Measurements from ENCODE around the gene MACIR.

MACIR gene

GRCh38 chr5:103245761-103246160 is 12.8 kb upstream of the MACIR start:
- DNase-seq (ENCODE audit: low read depth), result no peak

DNA sequence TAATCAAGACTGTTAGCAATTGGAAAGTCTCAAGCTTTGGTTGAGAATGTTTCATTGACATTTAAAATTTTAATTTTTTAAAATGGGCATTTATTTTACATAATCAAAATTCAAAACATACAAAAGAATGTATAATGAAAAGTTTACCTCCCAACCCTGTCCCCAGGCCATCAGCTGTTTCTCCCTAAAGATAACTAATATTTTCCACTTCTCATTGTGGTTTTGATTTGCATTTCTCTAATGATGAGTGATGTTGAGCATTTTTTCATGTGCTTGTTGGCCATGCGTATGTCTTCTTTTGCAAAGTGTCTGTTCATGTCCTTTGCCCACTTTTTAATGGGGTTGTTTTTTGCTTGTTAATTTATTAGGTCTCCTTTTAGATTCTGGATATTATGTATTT is 11.4 kb upstream of the MACIR start:
- DNase-seq (ENCODE audit: low read depth), result no peak

DNA sequence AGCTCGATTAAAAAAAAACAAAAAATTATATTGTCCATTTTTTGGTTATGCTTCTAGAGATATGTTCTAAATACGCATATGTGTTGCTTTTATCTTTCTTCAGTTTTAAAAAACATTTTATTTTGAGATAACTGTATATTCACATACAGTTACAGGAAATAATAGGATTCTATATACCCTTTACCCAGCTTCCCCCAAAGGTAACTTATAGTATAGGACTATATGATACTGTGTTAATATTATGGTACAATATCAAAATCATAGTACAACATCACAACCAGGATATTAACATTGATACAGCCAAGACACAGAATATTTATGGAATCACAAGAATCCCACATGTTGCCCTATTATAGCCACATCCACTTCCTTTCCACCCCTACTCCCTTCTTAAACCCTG is 9.5 kb upstream of the MACIR start:
- no peak for DNase-seq (ENCODE audit: low read depth)

DNA sequence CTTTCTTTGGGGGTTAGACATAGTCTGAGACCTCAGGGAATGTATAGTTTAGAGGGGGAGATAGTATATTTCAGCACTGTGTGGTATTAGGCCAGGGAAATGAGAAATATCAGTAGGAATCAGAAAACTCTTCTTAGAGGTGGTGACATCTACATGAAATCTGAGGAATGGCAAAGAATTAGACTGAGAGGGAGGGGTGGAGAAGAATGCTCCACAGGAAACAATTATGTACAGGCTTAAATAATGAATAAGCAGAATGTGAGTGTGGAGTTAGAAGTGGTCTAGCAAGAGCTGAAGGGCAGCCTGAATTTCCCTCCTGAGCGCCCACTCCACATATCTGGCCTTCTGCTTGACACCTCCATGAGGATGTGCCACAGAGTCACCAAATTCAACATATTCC is 3.6 kb upstream of the MACIR start:
- DNase-seq (ENCODE audit: low read depth), result no peak

DNA sequence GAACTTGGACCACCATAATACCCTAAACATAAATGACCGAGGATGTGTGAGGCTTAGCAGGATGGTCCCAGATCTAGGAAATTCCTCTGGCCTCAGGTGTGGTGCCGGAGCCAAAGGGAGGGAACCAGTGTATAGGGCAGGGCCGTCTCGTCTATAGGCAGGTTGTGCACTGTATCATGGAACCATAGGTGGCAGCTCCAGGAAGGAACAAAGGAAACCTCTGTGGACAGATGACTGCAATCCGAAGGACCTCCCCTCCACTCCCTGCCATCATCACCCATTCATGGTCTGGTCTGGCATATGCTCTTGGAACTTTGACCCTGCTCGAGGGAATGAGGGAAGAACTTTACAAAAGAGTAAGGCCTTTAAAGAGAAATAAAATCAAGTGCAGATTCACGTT is 2.9 kb upstream of the MACIR start:
- DNase-seq (ENCODE audit: low read depth), result no peak

DNA sequence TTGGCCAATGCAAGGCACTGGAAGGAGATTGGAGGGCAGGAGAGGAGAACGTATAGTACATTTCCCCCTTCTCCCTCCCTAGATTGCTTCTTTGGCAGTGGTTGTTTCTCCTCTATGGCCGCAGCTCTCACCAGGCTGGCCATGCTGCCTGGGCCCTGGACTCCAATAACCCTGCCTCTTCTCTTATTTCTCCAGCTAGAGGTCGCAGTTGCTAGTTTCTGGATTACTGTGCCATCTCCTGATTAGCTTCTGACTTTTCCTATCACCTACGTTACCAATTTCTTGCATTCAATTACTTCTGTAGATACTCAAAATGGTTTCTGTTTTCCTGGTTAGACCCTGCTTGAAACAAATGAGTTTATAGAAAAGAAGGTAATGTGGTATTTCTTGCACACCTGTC is 2.4 kb upstream of the MACIR start:
- no peak for DNase-seq (ENCODE audit: low read depth)

- DNase-seq (ENCODE audit: low read depth), result peak; percentile 7
These were observed 568 bp downstream of the MACIR start for GRCh38 chr5:103258957-103259704.

DNA sequence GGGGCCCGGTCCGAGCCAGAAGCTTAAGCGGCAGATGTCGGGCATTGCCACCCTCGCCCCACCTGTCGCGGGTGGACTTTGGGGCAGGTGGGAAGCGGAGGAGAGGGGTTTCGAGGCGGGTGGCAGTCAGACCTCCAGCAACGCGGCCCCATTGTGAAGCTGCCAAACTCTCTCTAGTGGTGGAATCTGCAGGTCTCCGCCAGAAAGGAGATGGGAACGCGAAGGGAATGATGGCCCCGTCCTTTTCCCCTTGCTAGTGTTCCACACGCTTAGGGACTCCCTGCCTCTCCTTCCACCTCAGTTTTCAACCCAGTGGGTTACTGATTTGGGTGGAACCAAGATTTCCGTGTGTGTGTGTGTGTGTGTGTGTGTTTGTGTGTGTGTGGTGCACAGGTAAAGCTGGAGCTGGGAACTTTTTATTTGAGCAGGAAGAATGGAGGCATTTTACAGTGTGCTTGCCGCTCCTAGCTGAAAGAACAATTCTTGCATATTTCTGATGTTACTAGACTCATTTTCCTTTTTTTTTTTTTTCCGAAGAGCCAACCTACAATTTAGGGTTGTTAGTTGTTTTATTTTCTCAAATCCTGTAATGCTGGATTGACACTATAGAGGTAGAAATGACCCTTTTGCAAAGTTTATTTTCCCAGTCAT is 1.3 kb downstream of the MACIR start:
- no peak for DNase-seq (ENCODE audit: low read depth)

DNA sequence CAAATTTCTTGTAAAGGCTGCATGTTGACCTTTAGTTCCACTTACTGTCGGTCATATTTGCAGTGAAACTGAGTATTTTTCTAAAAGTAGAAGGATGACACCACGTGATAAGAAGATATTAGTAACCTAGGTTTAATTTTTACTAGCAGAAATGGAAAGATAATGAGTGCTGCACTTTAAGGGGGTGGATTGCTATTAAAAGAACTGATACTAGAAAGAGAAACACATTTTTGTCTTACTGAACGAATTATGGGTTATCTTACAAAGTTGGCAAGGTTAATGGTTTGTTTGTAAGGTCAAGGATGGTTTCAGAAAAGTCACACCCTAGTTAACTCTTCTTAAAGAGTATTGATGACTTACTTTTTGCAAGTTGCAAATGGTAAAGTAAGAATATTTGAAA is 2.4 kb downstream of the MACIR start:
- DNase-seq (ENCODE audit: low read depth), result no peak

DNA sequence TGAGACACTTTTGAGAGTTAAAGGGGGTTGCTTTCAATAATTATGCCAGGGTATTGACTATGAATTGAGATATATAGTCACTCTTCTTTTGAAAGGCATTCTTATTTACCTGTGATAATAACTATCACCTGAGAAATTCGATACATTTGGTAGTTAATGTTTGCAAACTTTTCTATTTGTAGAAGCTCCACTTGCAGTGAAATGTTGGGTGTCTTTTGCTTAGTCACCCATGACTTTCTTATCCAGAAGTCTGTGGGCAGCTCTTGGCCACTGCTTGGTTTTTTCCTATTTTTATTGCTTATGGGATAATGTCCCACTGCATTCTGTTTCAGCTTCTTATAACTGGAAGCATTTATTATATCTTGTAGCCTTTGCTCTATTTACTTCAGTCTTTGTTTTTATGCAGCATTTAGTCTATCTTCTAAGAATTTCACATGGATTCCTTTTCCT is 3.9 kb downstream of the MACIR start:
- DNase-seq (ENCODE audit: low read depth), result no peak

GRCh38 chr5:103263054-103263453 is 4.5 kb downstream of the MACIR start:
- no peak for DNase-seq (ENCODE audit: low read depth)

GRCh38 chr5:103264508-103264907 is 5.9 kb downstream of the MACIR start:
- DNase-seq (ENCODE audit: low read depth), result no peak

DNA sequence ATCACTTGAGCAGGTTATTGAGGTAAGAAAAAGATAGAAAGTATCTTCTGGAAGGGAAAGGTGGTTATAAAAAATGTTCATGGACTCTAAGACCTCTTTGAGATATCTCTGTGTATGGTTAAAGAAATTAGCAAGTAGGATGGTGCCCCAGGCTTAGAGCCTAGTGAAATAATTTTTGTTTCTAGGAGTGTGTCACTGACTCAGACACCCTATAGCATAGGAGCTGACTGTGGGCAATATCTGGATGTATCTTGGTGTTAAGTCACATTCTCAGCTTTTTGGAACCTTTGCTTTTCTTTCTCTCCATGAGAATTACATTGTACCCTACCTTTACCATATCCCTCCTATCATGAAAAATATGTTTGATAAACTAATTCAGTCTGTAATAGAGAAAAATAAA is 12.0 kb downstream of the MACIR start:
- DNase-seq (ENCODE audit: low read depth), result no peak

DNA sequence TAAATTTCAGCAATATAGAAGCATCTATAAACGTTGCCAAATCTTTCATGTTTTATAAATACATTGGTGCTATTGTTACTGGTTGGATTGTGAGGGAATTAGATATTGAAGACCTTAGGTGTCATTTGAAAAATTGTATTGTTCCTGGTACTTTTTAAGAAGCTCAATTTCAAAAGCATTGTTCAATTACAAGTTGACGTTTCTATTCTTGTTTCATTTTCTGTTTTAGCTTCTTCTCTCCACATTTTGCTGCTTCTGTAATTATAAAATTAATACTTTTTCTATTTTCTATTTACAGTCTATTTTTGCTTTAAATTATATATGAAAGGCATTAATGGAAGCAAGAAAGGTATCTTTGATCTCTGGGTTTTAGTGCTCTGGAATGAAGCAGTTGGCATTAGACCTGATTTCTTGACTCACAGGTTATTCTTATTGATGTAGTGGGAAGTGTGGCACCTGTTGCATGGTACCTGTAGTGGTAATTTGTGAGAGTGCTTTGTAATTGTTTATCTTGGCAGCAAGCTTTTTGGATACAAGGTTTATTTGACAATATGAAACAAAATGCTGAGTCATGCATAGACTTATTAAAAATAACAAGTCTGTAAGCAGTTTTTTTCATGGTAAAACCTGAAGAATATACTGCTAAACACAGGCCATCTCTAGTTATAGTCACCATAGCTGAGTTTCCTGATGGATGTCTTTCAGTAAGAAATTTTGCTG is 13.2 kb downstream of the MACIR start:
- DNase-seq (ENCODE audit: low read depth), result no peak

DNA sequence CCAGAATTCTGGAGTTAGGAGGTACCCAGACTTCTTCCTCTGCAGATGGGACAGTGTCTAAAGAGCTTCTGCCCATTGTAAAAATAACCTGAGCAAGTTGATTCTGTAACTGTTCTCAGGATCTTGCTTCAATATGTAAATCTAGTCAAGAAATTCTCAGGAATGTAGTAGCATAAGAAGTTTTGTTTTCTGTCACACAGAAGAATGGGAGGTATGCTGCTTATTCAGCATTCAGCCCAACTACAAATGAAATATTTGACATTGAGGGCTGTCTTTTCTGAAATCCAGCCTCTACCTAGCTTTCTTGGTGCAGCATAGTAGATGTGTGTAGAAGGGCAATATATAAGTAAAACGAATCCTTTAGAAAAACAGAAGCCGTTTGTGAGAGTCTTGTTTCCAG is 13.8 kb downstream of the MACIR start:
- no peak for DNase-seq (ENCODE audit: low read depth)

GRCh38 chr5:103273952-103274351 is 15.4 kb downstream of the MACIR start:
- no peak for DNase-seq (ENCODE audit: low read depth)

DNA sequence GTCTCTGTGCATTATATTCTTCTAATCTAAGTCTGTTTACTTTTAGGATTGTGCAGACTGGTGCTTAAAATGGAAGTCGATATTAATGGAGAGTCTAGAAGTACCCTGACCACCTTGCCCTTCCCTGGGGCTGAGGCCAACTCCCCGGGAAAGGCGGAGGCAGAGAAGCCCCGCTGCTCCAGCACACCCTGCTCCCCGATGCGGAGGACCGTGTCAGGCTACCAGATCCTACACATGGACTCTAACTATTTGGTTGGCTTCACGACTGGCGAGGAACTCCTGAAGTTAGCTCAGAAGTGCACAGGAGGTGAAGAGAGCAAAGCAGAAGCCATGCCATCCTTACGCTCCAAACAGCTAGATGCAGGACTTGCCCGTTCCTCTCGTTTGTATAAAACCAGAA is 17.3 kb downstream of the MACIR start:
- no peak for DNase-seq (ENCODE audit: low read depth)

GRCh38 chr5:103280967-103281366 is 22.4 kb downstream of the MACIR start:
- DNase-seq (ENCODE audit: low read depth), result no peak

- no peak for DNase-seq (ENCODE audit: low read depth)
These were observed 24.6 kb downstream of the MACIR start for GRCh38 chr5:103283120-103283519.

DNA sequence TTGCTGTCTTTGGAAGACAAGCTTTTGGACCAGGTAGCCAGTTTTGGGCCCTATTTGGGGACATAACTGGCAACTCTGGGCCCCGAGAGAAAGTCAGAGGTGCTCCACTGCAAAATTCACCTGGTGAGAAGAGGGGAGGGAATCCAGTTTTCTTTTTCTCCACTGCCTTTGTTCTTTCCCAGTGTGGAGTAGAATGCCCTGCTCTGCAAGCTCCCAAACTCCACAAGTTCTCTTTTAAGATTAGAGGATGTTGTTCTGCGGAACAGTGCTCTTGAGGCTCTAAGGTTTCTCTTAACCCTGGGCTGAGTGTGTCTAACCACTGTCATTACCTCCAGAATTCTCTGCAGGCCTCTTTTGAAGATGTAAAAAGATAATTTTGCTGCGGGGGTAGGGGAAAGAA is 25.3 kb downstream of the MACIR start:
- DNase-seq (ENCODE audit: low read depth), result no peak

DNA sequence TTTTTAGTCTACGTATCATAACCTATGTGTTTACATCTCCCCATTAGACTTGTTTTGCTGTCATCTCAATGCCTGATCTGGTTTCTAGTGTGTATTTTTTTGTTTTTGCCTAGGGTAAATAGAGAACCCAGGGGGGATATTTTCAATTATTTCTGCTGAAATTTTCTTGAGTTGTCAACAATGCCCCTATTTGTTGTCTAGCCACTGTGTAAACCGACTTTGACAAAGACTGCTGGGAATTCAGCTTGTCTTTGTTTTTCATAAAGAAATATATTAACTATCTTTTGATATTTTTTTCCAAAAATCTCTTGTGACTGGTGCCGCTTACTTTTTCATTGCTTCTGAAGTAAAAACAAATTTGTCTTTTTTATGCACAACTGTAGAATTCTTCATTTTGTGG is 28.1 kb downstream of the MACIR start:
- DNase-seq (ENCODE audit: low read depth), result no peak

DNA sequence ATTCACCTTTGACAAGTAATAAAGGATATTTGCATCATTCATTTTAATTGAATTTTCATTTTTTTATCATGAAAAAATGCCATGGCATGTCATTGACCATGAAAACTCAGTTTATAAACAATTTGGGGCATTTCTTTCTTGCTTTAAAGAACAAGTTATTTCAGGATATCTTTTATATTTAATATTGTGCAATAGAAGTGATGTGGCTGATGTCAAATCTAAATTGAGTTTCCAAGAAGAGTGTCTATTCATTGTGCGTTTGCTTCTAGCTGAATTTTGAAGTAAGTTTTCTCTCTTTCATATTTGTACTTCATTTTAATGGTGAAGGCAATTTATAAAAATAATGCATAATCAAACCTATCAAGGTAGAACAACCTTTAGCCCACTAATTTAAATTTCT is 30.5 kb downstream of the MACIR start:
- no peak for DNase-seq (ENCODE audit: low read depth)

DNA sequence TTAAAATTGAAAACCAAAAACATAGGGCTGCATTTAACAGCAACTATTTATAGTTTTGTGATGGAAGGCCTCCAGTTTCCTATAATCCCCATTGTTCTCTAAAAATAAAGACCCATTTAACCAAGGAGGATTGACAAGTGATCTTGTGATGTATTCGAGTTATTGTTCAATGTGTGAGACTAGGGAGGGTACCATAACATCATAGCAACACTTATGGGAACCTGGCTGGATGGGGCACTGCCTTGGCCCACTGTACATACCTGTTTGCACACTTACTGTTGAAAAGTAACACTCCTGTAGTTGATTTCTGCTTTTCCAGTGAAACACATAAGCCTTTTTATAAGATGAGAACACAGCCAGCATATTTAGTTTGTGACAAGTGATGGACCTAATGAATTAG is 32.3 kb downstream of the MACIR start:
- no peak for DNase-seq (ENCODE audit: low read depth)

Data from stimulated activated CD8-positive, alpha-beta memory T cell treated with anti-CD3 and anti-CD28 coated beads, Interleukin-15, amount 100 ng/mL, for 1 hour (primary cell).